Muscle layer of colon (tissue), 2 donors: ENCODE data around the gene SIRPA.

Source experiments
- H3K27ac ChIP-seq: one replicate; pipeline ENCODE4 v1.7.0; 2013; ENCODE audit warnings: low read depth, mild to moderate bottlenecking, low read length, moderate library complexity
- H3K27me3 ChIP-seq, 2 donors: one replicate each; pipeline ENCODE4 v1.7.0; 2013; ENCODE audit warnings: low read length in 2 of 2, mild to moderate bottlenecking in 2 of 2; ENCODE audit not compliant: insufficient read depth in 2 of 2, control insufficient read depth in 1 of 2
- H3K36me3 ChIP-seq: one replicate; pipeline ENCODE4 v1.7.0; 2013; ENCODE audit warnings: mild to moderate bottlenecking, low read length; ENCODE audit not compliant: insufficient read depth
- H3K4me1 ChIP-seq: one replicate; pipeline ENCODE4 v1.7.0; 2013; ENCODE audit warnings: mild to moderate bottlenecking, low read length; ENCODE audit not compliant: insufficient read depth
- H3K4me3 ChIP-seq, 2 donors: one replicate each; pipeline ENCODE4 v1.7.0; 2013; ENCODE audit warnings: low read length in 2 of 2, low read depth in 1 of 2, mild to moderate bottlenecking in 1 of 2, moderate library complexity in 1 of 2
- H3K9ac ChIP-seq: one replicate; pipeline ENCODE4 v1.7.0; 2013; ENCODE audit warnings: low read length
- H3K9me3 ChIP-seq: one replicate; pipeline ENCODE4 v1.7.0; 2013; ENCODE audit warnings: mild to moderate bottlenecking, low read length
- donor health status: abdominal sarcoma.
- donor health status: Adenocarcinoma of cecum.

Gene SIRPA

DNA sequence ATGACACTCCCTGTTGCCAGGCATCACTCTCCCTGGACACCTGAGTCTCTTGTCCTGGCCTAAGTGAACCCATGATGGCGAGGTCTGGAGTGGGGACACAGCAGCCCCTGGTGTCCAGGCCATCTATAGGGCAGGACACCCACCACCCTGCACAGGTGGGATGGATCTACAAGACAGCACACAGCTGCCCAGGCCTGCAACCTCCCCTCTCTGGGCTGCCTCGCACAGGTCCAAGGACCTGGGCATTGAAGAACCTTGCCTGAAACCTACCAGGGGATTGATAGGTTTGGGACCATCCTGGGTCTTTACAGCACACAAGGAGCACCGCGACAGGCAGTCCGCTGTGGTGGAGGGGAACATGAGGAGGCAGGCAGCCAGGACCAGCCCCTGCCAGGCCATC is 87.5 kb downstream of the SIRPA start:
- Histone ChIP-seq H3K9me3 (no peaks in the 10 kb centered on the region), H3K4me3 (no peak overlapping the region), H3K27ac (no peak overlapping the region), H3K27me3 (peaks cover 0 to 3% of the 10 kb centered on the region in 2 donors), H3K36me3 (no peaks in the 10 kb centered on the region), H3K4me1 (no peaks in the 10 kb centered on the region), H3K9ac (no peak overlapping the region)

DNA sequence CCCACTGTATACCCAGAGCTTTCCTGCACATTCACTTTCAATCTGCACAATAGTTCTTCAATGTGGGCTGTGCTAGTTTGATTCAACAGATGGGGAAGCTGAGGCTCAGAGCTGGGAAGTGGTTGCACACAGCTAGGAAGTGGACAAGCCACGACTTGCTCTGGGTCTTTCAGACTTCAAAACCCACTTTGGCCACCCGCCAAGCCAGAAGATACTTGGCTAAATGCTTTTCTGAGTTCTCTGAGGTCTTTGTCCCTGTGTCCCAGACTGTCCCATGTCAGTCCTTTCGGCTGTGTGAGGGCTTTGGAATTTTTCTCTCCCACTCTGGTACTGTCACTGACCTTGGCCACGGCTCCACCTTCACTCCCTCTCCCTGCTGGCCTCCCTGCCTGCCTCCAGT is 88.1 kb downstream of the SIRPA start:
- Histone ChIP-seq H3K27ac (no peak overlapping the region), H3K9me3 (no peaks in the 10 kb centered on the region), H3K4me3 (no peak overlapping the region), H3K36me3 (no peaks in the 10 kb centered on the region), H3K27me3 (peaks cover 0 to 3% of the 10 kb centered on the region in 2 donors), H3K4me1 (no peaks in the 10 kb centered on the region), H3K9ac (no peak overlapping the region)

DNA sequence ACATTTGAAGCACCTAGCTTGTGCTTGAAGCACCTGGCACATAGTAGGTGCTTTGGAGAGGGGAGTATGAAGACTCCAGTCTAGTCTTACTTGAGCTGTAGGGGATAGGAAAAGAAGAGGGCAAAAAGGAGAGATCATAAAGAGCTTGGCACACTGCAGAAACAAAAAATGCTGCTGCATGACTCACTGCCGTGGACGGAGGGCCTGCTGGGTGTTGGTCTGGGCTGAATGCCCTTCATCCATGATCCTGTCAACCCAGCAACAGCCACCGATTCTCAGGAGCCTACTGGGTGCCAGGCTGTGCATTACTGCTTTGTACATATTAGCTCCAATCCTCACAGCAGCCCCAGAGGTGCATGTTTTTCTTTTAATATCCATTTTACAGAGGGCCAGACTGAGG is 92.6 kb downstream of the SIRPA start:
- Histone ChIP-seq H3K9ac (no peak overlapping the region), H3K4me1 (no peaks in the 10 kb centered on the region), H3K27me3 (peaks cover 0 to 13% of the 10 kb centered on the region in 2 donors), H3K9me3 (no peaks in the 10 kb centered on the region), H3K4me3 (no peak overlapping the region), H3K27ac (no peak overlapping the region), H3K36me3 (no peaks in the 10 kb centered on the region)
